GM18867 (cell line): ENCODE measurements around the gene WDR6.
"Not testable (repeated sequence)": the region's sequence is repeated elsewhere in the genome, so short reads cannot be mapped to it uniquely, and the experiment has no call there.

Experiments
- ATAC-seq: cut with Tn5 transposase; IDR thresholded peaks from one replicate; pipeline ENCODE4 v1.9.1; 2021; ENCODE audit warnings: mild to moderate bottlenecking, moderate library complexity; ENCODE audit not compliant: unreplicated experiment

The WDR6 gene

GRCh38 chr3:48990636-48991469, 16.3 kb upstream of the WDR6 start:
- ATAC-seq, result peak; percentile 18

- ATAC-seq, result no peak
These were observed 15.2 kb upstream of the WDR6 start for GRCh38 chr3:48991851-48992545.

GRCh38 chr3:48993834-48994233, 13.4 kb upstream of the WDR6 start:
- no peak for ATAC-seq

GRCh38 chr3:48996640-48997039, 10.6 kb upstream of the WDR6 start:
- no peak for ATAC-seq

GRCh38 chr3:48997102-48997635, 10.0 kb upstream of the WDR6 start:
- ATAC-seq, result no peak

GRCh38 chr3:48997714-48998637, 9.2 kb upstream of the WDR6 start:
- no peak for ATAC-seq

- no peak for ATAC-seq
These were observed 7.9 kb upstream of the WDR6 start for GRCh38 chr3:48999085-48999858.

- no peak for ATAC-seq
These were observed 6.0 kb upstream of the WDR6 start for GRCh38 chr3:49001155-49001554.

GRCh38 chr3:49004352-49005302, 2.6 kb upstream of the WDR6 start:
- ATAC-seq, result no peak

- no peak for ATAC-seq
These were observed 1.9 kb upstream of the WDR6 start for GRCh38 chr3:49005303-49005680.

GRCh38 chr3:49005998-49006397, 1.2 kb upstream of the WDR6 start:
- ATAC-seq, result no peak

GRCh38 chr3:49006408-49007067, 653 bp upstream of the WDR6 start:
- no peak for ATAC-seq

- peak; percentile 39 for ATAC-seq
These were observed 759 bp downstream of the WDR6 start for GRCh38 chr3:49007771-49008528.

GRCh38 chr3:49008627-49009026, 1.4 kb downstream of the WDR6 start:
- not testable (repeated sequence) for ATAC-seq

- ATAC-seq, result no peak
These were observed 2.2 kb downstream of the WDR6 start for GRCh38 chr3:49009396-49009795.

- no peak for ATAC-seq
These were observed 5.3 kb downstream of the WDR6 start for GRCh38 chr3:49012441-49013017.

- no peak for ATAC-seq
These were observed 6.0 kb downstream of the WDR6 start for GRCh38 chr3:49013113-49013737.
